Measurements from ENCODE around the gene TGFB1. TPM values are rescaled to one million over a fixed set of nuclear protein-coding genes. Genes with fewer than 3 reads are reported as not detected.

The TGFB1 gene
- total and polyA plus RNA-seq, 9 of the 15 experiments (the other 6 are each of a cell fraction or from before 2014, with no cell fraction given) = 0.24 to 159 (median 17.2) TPM

DNA sequence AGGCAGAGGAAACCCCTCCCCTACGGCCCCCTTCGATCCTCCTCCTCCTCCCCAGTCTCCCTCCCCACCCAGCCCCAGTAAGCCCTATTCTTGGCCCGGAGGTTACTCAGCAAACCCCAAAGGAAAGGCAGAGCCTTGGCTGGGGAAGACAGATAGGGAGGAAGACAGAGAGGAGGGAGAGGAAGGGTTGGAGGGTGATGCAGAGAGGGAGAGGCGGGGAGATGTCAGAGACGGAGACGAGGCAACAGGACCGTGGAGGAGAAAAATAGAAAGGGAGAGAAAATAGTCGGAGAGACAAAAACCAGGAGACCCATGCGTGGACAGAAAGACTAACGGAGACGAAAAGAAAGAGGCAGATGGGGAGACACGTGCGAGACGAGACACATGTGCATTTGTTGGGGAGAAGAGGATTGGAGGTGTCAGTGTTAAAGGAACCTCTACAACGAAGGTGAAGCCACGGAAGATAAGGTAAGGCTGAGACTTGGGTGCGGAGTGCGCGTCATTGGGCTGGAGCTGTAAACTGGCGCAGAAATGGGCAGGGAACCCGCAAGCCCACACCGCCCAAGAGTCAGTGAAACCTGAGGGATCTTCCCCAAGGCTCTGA, 2.9 kb downstream of the TGFB1 start (continued):
- TF ChIP-seq, protein P1, sequence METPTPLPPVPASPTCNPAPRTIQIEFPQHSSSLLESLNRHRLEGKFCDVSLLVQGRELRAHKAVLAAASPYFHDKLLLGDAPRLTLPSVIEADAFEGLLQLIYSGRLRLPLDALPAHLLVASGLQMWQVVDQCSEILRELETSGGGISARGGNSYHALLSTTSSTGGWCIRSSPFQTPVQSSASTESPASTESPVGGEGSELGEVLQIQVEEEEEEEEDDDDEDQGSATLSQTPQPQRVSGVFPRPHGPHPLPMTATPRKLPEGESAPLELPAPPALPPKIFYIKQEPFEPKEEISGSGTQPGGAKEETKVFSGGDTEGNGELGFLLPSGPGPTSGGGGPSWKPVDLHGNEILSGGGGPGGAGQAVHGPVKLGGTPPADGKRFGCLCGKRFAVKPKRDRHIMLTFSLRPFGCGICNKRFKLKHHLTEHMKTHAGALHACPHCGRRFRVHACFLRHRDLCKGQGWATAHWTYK (CRISPR knock-in tag; IDR thresholded peaks at IDR 0.05) = no peak
- TF ChIP-seq CREM (IDR thresholded peaks at IDR 0.05; ENCODE audit: low read depth) (0 out of 2 replicates have a peak, but pooled peaks have one; percentile 7), ADNP (tag; IDR thresholded peaks at IDR 0.05) (no peak), ZNF79 (CRISPR knock-in tag; IDR thresholded peaks at IDR 0.05; ENCODE audit: low read depth) (no peak), HDAC8 (tag; IDR thresholded peaks at IDR 0.05) (no peak), BRD9 (IDR thresholded peaks at IDR 0.05; ENCODE audit: low read depth, partially characterized antibody) (no peak), ZNF780A (CRISPR knock-in tag; IDR thresholded peaks at IDR 0.05) (no peak), ZNF12 (CRISPR knock-in tag; IDR thresholded peaks at IDR 0.05) (no peak), SP1 (CRISPR knock-in tag; IDR thresholded peaks at IDR 0.05) (peak; percentile 62; the same call in 1 of the 2 replicates), PTTG1 (tag; IDR thresholded peaks at IDR 0.05; ENCODE audit: low read depth) (no peak), ZNF76 (CRISPR knock-in tag; IDR thresholded peaks at IDR 0.05; ENCODE audit: borderline replicate concordance) (no peak), RBBP5 (IDR thresholded peaks at IDR 0.05; ENCODE audit: borderline replicate concordance, insufficient read depth, low read length, poor library complexity, severe bottlenecking) (no peak), NR4A1 (CRISPR knock-in tag; IDR thresholded peaks at IDR 0.05) (no peak), NR4A1 (tag; IDR thresholded peaks at IDR 0.05) (no peak), ZNF140 (CRISPR knock-in tag; IDR thresholded peaks at IDR 0.05) (no peak), YBX1 (IDR thresholded peaks at IDR 0.05) (peak; percentile 88; the same call in 1 of the 2 replicates), NEUROD1 (IDR thresholded peaks at IDR 0.05; ENCODE audit: borderline replicate concordance, low read depth, low read length, partially characterized antibody) (peak; percentile 2), BCOR (IDR thresholded peaks at IDR 0.05) (no peak)
- TF ChIP-seq, protein P2, sequence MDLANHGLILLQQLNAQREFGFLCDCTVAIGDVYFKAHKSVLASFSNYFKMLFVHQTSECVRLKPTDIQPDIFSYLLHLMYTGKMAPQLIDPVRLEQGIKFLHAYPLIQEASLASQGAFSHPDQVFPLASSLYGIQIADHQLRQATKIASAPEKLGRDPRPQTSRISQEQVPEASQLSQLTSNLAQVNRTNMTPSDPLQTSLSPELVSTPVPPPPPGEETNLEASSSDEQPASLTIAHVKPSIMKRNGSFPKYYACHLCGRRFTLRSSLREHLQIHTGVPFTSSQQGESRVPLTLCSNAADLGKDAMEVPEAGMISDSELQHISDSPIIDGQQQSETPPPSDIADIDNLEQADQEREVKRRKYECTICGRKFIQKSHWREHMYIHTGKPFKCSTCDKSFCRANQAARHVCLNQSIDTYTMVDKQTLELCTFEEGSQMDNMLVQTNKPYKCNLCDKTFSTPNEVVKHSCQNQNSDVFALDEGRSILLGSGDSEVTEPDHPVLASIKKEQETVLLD (IDR thresholded peaks at IDR 0.05) = peak; percentile 77; the same call in 1 of the 2 replicates
- TF ChIP-seq, protein P3, sequence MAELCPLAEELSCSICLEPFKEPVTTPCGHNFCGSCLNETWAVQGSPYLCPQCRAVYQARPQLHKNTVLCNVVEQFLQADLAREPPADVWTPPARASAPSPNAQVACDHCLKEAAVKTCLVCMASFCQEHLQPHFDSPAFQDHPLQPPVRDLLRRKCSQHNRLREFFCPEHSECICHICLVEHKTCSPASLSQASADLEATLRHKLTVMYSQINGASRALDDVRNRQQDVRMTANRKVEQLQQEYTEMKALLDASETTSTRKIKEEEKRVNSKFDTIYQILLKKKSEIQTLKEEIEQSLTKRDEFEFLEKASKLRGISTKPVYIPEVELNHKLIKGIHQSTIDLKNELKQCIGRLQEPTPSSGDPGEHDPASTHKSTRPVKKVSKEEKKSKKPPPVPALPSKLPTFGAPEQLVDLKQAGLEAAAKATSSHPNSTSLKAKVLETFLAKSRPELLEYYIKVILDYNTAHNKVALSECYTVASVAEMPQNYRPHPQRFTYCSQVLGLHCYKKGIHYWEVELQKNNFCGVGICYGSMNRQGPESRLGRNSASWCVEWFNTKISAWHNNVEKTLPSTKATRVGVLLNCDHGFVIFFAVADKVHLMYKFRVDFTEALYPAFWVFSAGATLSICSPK (IDR thresholded peaks at IDR 0.05; ENCODE audit: borderline replicate concordance) = peak; percentile 97; the same call in 1 of the 2 replicates
- TF ChIP-seq, protein P4, sequence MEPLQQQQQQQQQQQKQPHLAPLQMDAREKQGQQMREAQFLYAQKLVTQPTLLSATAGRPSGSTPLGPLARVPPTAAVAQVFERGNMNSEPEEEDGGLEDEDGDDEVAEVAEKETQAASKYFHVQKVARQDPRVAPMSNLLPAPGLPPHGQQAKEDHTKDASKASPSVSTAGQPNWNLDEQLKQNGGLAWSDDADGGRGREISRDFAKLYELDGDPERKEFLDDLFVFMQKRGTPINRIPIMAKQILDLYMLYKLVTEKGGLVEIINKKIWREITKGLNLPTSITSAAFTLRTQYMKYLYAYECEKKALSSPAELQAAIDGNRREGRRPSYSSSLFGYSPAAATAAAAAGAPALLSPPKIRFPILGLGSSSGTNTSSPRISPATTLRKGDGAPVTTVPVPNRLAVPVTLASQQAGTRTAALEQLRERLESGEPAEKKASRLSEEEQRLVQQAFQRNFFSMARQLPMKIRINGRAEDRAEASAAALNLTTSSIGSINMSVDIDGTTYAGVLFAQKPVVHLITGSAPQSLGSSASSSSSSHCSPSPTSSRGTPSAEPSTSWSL (CRISPR knock-in tag; IDR thresholded peaks at IDR 0.05; ENCODE audit: borderline replicate concordance) = no peak
- TF ChIP-seq, protein P5, sequence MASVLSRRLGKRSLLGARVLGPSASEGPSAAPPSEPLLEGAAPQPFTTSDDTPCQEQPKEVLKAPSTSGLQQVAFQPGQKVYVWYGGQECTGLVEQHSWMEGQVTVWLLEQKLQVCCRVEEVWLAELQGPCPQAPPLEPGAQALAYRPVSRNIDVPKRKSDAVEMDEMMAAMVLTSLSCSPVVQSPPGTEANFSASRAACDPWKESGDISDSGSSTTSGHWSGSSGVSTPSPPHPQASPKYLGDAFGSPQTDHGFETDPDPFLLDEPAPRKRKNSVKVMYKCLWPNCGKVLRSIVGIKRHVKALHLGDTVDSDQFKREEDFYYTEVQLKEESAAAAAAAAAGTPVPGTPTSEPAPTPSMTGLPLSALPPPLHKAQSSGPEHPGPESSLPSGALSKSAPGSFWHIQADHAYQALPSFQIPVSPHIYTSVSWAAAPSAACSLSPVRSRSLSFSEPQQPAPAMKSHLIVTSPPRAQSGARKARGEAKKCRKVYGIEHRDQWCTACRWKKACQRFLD (CRISPR knock-in tag; IDR thresholded peaks at IDR 0.05) = no peak
